ENCODE measurements around the gene PPWD1. TPM values are rescaled to one million over a fixed set of nuclear protein-coding genes. Genes with fewer than 3 reads are reported as not detected.
"Not testable (repeated sequence)": the region's sequence is repeated elsewhere in the genome, so short reads cannot be mapped to it uniquely, and the experiment has no call there.

PPWD1 gene
- polyA plus RNA-seq, 1 of the 3 experiments (the other 2 are of a cell fraction): 6.0 TPM

GRCh38 chr5:65577141-65577540, 14.0 kb downstream of the PPWD1 start:
- H3K79me2 ChIP-seq (ENCODE audit: insufficient read depth): peaks cover 19% of the 10 kb centered on the region; the same call in 1 of the 2 replicates
- H3K27ac ChIP-seq (ENCODE audit: low read depth in 2 of 2, low read length in 1 of 2): no peak overlapping the region
- no peak overlapping the region for H3K4me2 ChIP-seq
- H2AFZ ChIP-seq (ENCODE audit: low read depth): no peak overlapping the region
- H3K27me3 ChIP-seq (ENCODE audit: insufficient read depth): no peaks in the 10 kb centered on the region
- no peaks in the 10 kb centered on the region for H3K4me1 ChIP-seq (ENCODE audit: control insufficient read depth in 1 of 2, insufficient read depth in 2 of 2, low read depth in 1 of 2, low read length in 1 of 2)
- no peaks in the 10 kb centered on the region for H3K9me2 ChIP-seq
- TF ChIP-seq IRF3 (IDR thresholded peaks at IDR 0.05; ENCODE audit: low read depth, low read length) (no peak), YY1 (IDR thresholded peaks at IDR 0.05; ENCODE audit: low read depth) (no peak), NRF1 (IDR thresholded peaks at IDR 0.05; ENCODE audit: low read depth, low read length) (no peak), SMC3 (IDR thresholded peaks at IDR 0.05; ENCODE audit: low read depth, low read length) (no peak), USF1 (IDR thresholded peaks at IDR 0.05; ENCODE audit: borderline replicate concordance, low read depth) (no peak), POLR2AphosphoS5 (IDR thresholded peaks at IDR 0.05; ENCODE audit: low read depth, low read length) (no peak), EZH2phosphoT487 (IDR thresholded peaks at IDR 0.05; ENCODE audit: borderline replicate concordance, low read depth) (no peak), PBX3 (IDR thresholded peaks at IDR 0.05) (no peak), MEF2A (IDR thresholded peaks at IDR 0.05; ENCODE audit: borderline replicate concordance, low read depth) (no peak)
- POLR2A ChIA-PET: no interaction called here
- no peaks in the 10 kb centered on the region for H4K20me1 ChIP-seq (ENCODE audit: insufficient read depth)
- no peak overlapping the region for H3K9ac ChIP-seq
- CTCF ChIA-PET: no interaction called here
- peaks cover 3% of the 10 kb centered on the region for H3F3A ChIP-seq (replicated peaks; ENCODE audit: insufficient read depth)
- DNase-seq: no peak
- no peak overlapping the region for H3K4me3 ChIP-seq (ENCODE audit: low read depth in 2 of 2, low read length in 1 of 2)
- H3K36me3 ChIP-seq (replicated peaks in 1 of 2; ENCODE audit: control insufficient read depth in 1 of 2, insufficient read depth in 2 of 2, low read length in 1 of 2): peaks cover 60% of the 10 kb centered on the region in 2 experiments
- H3K9me3 ChIP-seq: no peaks in the 10 kb centered on the region

GRCh38 chr5:65588694-65589093, 25.6 kb downstream of the PPWD1 start:
- Histone ChIP-seq H3K4me3 (ENCODE audit: low read depth in 2 of 2, low read length in 1 of 2) (no peak overlapping the region), H3F3A (replicated peaks; ENCODE audit: insufficient read depth) (peaks cover 29% of the 10 kb centered on the region), H3K4me2 (no peak overlapping the region), H3K36me3 (replicated peaks in 1 of 2; ENCODE audit: control insufficient read depth in 1 of 2, insufficient read depth in 2 of 2, low read length in 1 of 2) (peaks cover 84 to 90% of the 10 kb centered on the region in 2 experiments), H3K9ac (no peak overlapping the region), H3K9me2 (no peaks in the 10 kb centered on the region), H3K4me1 (ENCODE audit: control insufficient read depth in 1 of 2, insufficient read depth in 2 of 2, low read depth in 1 of 2, low read length in 1 of 2) (no peaks in the 10 kb centered on the region), H3K9me3 (no peaks in the 10 kb centered on the region), H4K20me1 (ENCODE audit: insufficient read depth) (no peaks in the 10 kb centered on the region), H3K27me3 (ENCODE audit: insufficient read depth) (no peaks in the 10 kb centered on the region), H2AFZ (ENCODE audit: low read depth) (no peak overlapping the region), H3K79me2 (ENCODE audit: insufficient read depth) (no peaks in the 10 kb centered on the region), H3K27ac (ENCODE audit: low read depth in 2 of 2, low read length in 1 of 2) (no peak overlapping the region)
- ChIA-PET CTCF (interaction anchor here (1.3 to 2.0 kb wide), 2 partner anchors 17 to 19 kb away, joined by 3 to 6 read pairs; no protein-coding TSS in a partner anchor), POLR2A (no interaction called here)
- WGBS (ENCODE audit: low lambda C conversion rate): 83% methylated on average over 2 of the region's 2 CpGs
- TF ChIP-seq CTCF (IDR thresholded peaks at IDR 0.05): peak; percentile 46
- TF ChIP-seq REST (IDR thresholded peaks at IDR 0.05; ENCODE audit: low read depth, low read length): no peak
- DNase-seq: no peak

- H3K9me2 ChIP-seq; H4K20me1 ChIP-seq (ENCODE audit: insufficient read depth); H3K9ac ChIP-seq; H3K4me1 ChIP-seq (ENCODE audit: control insufficient read depth in 1 of 2, insufficient read depth in 2 of 2, low read depth in 1 of 2, low read length in 1 of 2); DNase-seq; H3K4me3 ChIP-seq (ENCODE audit: low read depth in 2 of 2, low read length in 1 of 2); H3F3A ChIP-seq (replicated peaks; ENCODE audit: insufficient read depth); H3K4me2 ChIP-seq; H3K9me3 ChIP-seq; POLR2A ChIA-PET; H3K79me2 ChIP-seq (ENCODE audit: insufficient read depth); H2AFZ ChIP-seq (ENCODE audit: low read depth); H3K27ac ChIP-seq (ENCODE audit: low read depth in 2 of 2, low read length in 1 of 2); CTCF ChIA-PET; H3K27me3 ChIP-seq (ENCODE audit: insufficient read depth): not testable (repeated sequence)
- peaks cover 58 to 88% of the 10 kb centered on the region in 2 experiments for H3K36me3 ChIP-seq (replicated peaks in 1 of 2; ENCODE audit: control insufficient read depth in 1 of 2, insufficient read depth in 2 of 2, low read length in 1 of 2)
- 100% methylated on average over 1 of the region's 1 CpG for WGBS (ENCODE audit: low lambda C conversion rate)
Measured at GRCh38 chr5:65601761-65602160, 38.7 kb downstream of the PPWD1 start.
